IMR-90 (cell line): Measurements from ENCODE around the gene ZSCAN4. TPM values are rescaled to one million over a fixed set of nuclear protein-coding genes. Genes with fewer than 3 reads are reported as not detected.

Source experiments
- ATAC-seq: fragments of 200-7000 bp; cut with Tn5 transposase; 2 replicates; pipeline ENCODE4 v1.9.1; 2020; ENCODE audit warnings: low read depth, mild to moderate bottlenecking, moderate library complexity
- BruUV-seq: library from RNA; stranded (reverse); fragments of 400-500 nt; replicated peaks from 2 replicates; lab custom pipeline; 2021; lab: Mats Ljungman, UMichigan
- CTCF ChIA-PET: fragments of 300-600 bp; formaldehyde crosslinking; extraction: SDS; loops from one replicate; lab custom pipeline; 2021; ENCODE audit warnings: antibody characterized with exemption; lab: Yijun Ruan, JAX
- POLR2A ChIA-PET: fragments of 300-600 bp; sonication (Branson Sonifier 250); formaldehyde crosslinking; loops from one replicate; lab custom pipeline; 2022; ENCODE audit warnings: antibody characterized with exemption; ENCODE audit not compliant: unreplicated experiment; lab: Charles Lee
- DNase-seq: peaks from one replicate; pipeline ENCODE4 v3.0.0; 2013
- H2AFZ ChIP-seq: replicated peaks from 2 replicates; pipeline ENCODE3; 2013; ENCODE audit warnings: low read length, mild to moderate bottlenecking; ENCODE audit not compliant: poor library complexity
- H2AK5ac ChIP-seq: 2 replicates; pipeline ENCODE4 v1.6.1; 2013; ENCODE audit warnings: low read depth, low read length, inconsistent platforms
- H2AK9ac ChIP-seq: replicated peaks from 2 replicates; pipeline ENCODE3; 2013; ENCODE audit warnings: mild to moderate bottlenecking, low read depth, low read length, moderate library complexity; ENCODE audit not compliant: poor library complexity
- H2BK120ac ChIP-seq: 2 replicates; pipeline ENCODE4 v1.6.1; 2013; ENCODE audit warnings: low read depth, low read length, inconsistent platforms
- H2BK15ac ChIP-seq: 3 replicates; pipeline ENCODE4 v1.6.1; 2013; ENCODE audit warnings: low read depth, low read length, inconsistent platforms
- H2BK20ac ChIP-seq: 2 replicates; pipeline ENCODE4 v1.6.1; 2013; ENCODE audit warnings: low read depth, mild to moderate bottlenecking, inconsistent platforms, low read length, moderate library complexity
- H2BK5ac ChIP-seq: 2 replicates; pipeline ENCODE4 v1.6.1; 2013; ENCODE audit warnings: mild to moderate bottlenecking, low read depth, low read length, inconsistent platforms; ENCODE audit not compliant: poor library complexity, severe bottlenecking
- H3K14ac ChIP-seq: replicated peaks from 2 replicates; pipeline ENCODE4 v1.6.1; 2013; ENCODE audit warnings: low read depth, low read length, inconsistent platforms
- H3K18ac ChIP-seq: 2 replicates; pipeline ENCODE4 v1.6.1; 2013; ENCODE audit warnings: low read depth, low read length, control low read depth
- H3K23ac ChIP-seq: 2 replicates; pipeline ENCODE4 v1.6.1; 2013; ENCODE audit warnings: low read depth, low read length, inconsistent platforms
- H3K27ac ChIP-seq: 2 replicates; pipeline ENCODE4 v1.5.1; 2013; ENCODE audit warnings: mild to moderate bottlenecking, control low read depth, low read length; ENCODE audit not compliant: insufficient read depth
- H3K27me3 ChIP-seq: 2 replicates; pipeline ENCODE4 v1.6.1; 2013; ENCODE audit warnings: low read length; ENCODE audit not compliant: control insufficient read depth, insufficient read depth
- H3K36me3 ChIP-seq: 2 replicates; pipeline ENCODE4 v1.6.1; 2013; ENCODE audit warnings: low read length, mixed read lengths; ENCODE audit not compliant: control insufficient read depth, insufficient read depth
- H3K4ac ChIP-seq: 2 replicates; pipeline ENCODE4 v1.6.1; 2013; ENCODE audit warnings: low read depth, low read length, inconsistent platforms
- H3K4me1 ChIP-seq: 2 replicates; pipeline ENCODE4 v1.6.1; 2013; ENCODE audit warnings: low read length, mixed read lengths; ENCODE audit not compliant: control insufficient read depth, insufficient read depth
- H3K4me2 ChIP-seq: 2 replicates; pipeline ENCODE4 v1.6.1; 2013; ENCODE audit warnings: low read depth, mild to moderate bottlenecking, control low read depth, low read length, moderate library complexity
- H3K4me3 ChIP-seq: 2 replicates; pipeline ENCODE4 v1.5.1; 2013; ENCODE audit warnings: low read depth, mild to moderate bottlenecking, control low read depth, low read length, moderate library complexity; ENCODE audit not compliant: insufficient read depth
- H3K56ac ChIP-seq: 2 replicates; pipeline ENCODE4 v1.6.1; 2013; ENCODE audit warnings: low read length, inconsistent platforms; ENCODE audit not compliant: insufficient read depth; ENCODE audit errors: extremely low read depth
- H3K79me1 ChIP-seq, 2 experiments: 2 replicates each; pipeline ENCODE4 v1.6.1; 2013; ENCODE audit warnings: low read length in 2 of 2, inconsistent platforms in 1 of 2, low read depth in 1 of 2
- H3K9ac ChIP-seq: 2 replicates; pipeline ENCODE4 v1.6.1; 2013; ENCODE audit warnings: low read depth, low read length, control low read depth
- H3K9me1 ChIP-seq: 2 replicates; pipeline ENCODE4 v1.6.1; 2013; ENCODE audit warnings: low read length, inconsistent platforms; ENCODE audit not compliant: insufficient read depth
- H3K9me3 ChIP-seq: 2 replicates; pipeline ENCODE4 v1.6.1; 2013; ENCODE audit warnings: low read length; ENCODE audit not compliant: control insufficient read depth, insufficient read depth
- H4K20me1 ChIP-seq: 2 replicates; pipeline ENCODE4 v1.6.1; 2013; ENCODE audit warnings: low read length, inconsistent platforms; ENCODE audit not compliant: insufficient read depth
- H4K5ac ChIP-seq: 2 replicates; pipeline ENCODE4 v1.6.1; 2013; ENCODE audit warnings: mild to moderate bottlenecking, low read depth, low read length, control low read depth
- H4K8ac ChIP-seq, 2 experiments: 2 replicates each; pipeline ENCODE4 v1.6.1; 2013; ENCODE audit warnings: low read depth in 2 of 2, low read length in 2 of 2, control low read depth in 1 of 2, inconsistent platforms in 1 of 2
- H4K91ac ChIP-seq: 2 replicates; pipeline ENCODE4 v1.6.1; 2013; ENCODE audit warnings: low read depth, low read length, inconsistent platforms; ENCODE audit not compliant: insufficient read depth
- BHLHE40 ChIP-seq: fragments of 150-350 bp; IDR thresholded peaks from 2 replicates; pipeline ENCODE4 v1.6.1; 2016; ENCODE audit warnings: mild to moderate bottlenecking, low read depth, low read length
- CEBPB ChIP-seq: IDR thresholded peaks from 2 replicates; pipeline ENCODE4 v1.6.1; 2012; ENCODE audit warnings: low read depth, low read length, improper control_type of control experiment
- CHD1 ChIP-seq: IDR thresholded peaks from 2 replicates; pipeline ENCODE4 v1.6.1; 2012; ENCODE audit warnings: low read depth, low read length, improper control_type of control experiment
- CTCF ChIP-seq: conservative IDR thresholded peaks from 2 replicates; pipeline ENCODE4 v1.5.1; 2012; ENCODE audit warnings: mild to moderate bottlenecking, low read depth, low read length, improper control_type of control experiment
- ELK1 ChIP-seq: fragments of 150-350 bp; IDR thresholded peaks from 2 replicates; pipeline ENCODE4 v1.6.1; 2016; ENCODE audit warnings: low read depth, mild to moderate bottlenecking, low read length, moderate library complexity, borderline replicate concordance
- FOS ChIP-seq: fragments of 150-350 bp; IDR thresholded peaks from 2 replicates; pipeline ENCODE4 v1.6.1; 2016; ENCODE audit warnings: low read depth, low read length
- MAFK ChIP-seq: IDR thresholded peaks from 2 replicates; pipeline ENCODE4 v1.6.1; 2012; ENCODE audit warnings: low read depth, low read length, improper control_type of control experiment
- MAZ ChIP-seq: IDR thresholded peaks from 2 replicates; pipeline ENCODE4 v1.6.1; 2012; ENCODE audit warnings: low read depth, mild to moderate bottlenecking, low read length, improper control_type of control experiment, moderate library complexity, borderline replicate concordance
- MXI1 ChIP-seq: IDR thresholded peaks from 2 replicates; pipeline ENCODE4 v1.6.1; 2012; ENCODE audit warnings: low read depth, mild to moderate bottlenecking, low read length, moderate library complexity, borderline replicate concordance
- NFE2L2 ChIP-seq: fragments of 150-350 bp; IDR thresholded peaks from 2 replicates; pipeline ENCODE4 v1.6.1; 2016; ENCODE audit warnings: low read depth, mild to moderate bottlenecking, low read length
- POLR2A ChIP-seq: IDR thresholded peaks from 2 replicates; pipeline ENCODE4 v1.6.1; 2012; ENCODE audit warnings: mild to moderate bottlenecking, low read depth, low read length
- RAD21 ChIP-seq: IDR thresholded peaks from 2 replicates; pipeline ENCODE4 v1.6.1; 2012; ENCODE audit warnings: low read length, improper control_type of control experiment
- RCOR1 ChIP-seq: IDR thresholded peaks from 2 replicates; pipeline ENCODE4 v1.6.1; 2012; ENCODE audit warnings: mild to moderate bottlenecking, low read length, improper control_type of control experiment; ENCODE audit not compliant: insufficient replicate concordance
- RFX5 ChIP-seq: IDR thresholded peaks from 2 replicates; pipeline ENCODE4 v1.8.0; 2012; ENCODE audit warnings: low read depth, mild to moderate bottlenecking, low read length, moderate library complexity
- SMC3 ChIP-seq: fragments of 150-350 bp; IDR thresholded peaks from 2 replicates; pipeline ENCODE4 v1.6.1; 2016; ENCODE audit warnings: low read depth, mild to moderate bottlenecking, antibody characterized with exemption, low read length, moderate library complexity
- WGBS, 2 experiments: methylation state at CpG; one replicate each; pipeline versions ENCODE4 v1.1.5 to v1.1.7; 2013; ENCODE audit warnings: missing lambda C conversion rate in 2 of 2; ENCODE audit not compliant: insufficient read length in 1 of 2; ENCODE audit errors: extremely low coverage in 2 of 2; 5-methylcytosine and 5-hydroxymethylcytosine counted together
- dilution Hi-C: fragments of 300-500 bp; cut with HindIII; formaldehyde crosslinking; loops from one replicate; pipeline ENCODE4 v1.14.3; 2018; ENCODE audit warnings: low sequenced_read_pairs; ENCODE audit not compliant: unreplicated experiment
- in situ Hi-C: fragments of 300-500 bp; cut with MboI; formaldehyde crosslinking; loops from 3 replicates; pipeline ENCODE4 v1.14.3; 2019; ENCODE audit warnings: low sequenced_read_pairs, inconsistent platforms, mixed read lengths
- intact Hi-C: fragments of 100-400 bp; cut with micrococcal nuclease; formaldehyde crosslinking; loops from 2 replicates; pipeline ENCODE4 v1.10.0; 2022
- polyA plus RNA-seq, 3 experiments: library from polyadenylated mRNA; depleted of rRNA; stranded (reverse); fragments of >200 nt; gene quantifications; 2 replicates each; pipeline ENCODE4 v1.2.3, GENCODE V29; 2012; ENCODE audit warnings: low replicate concordance in 1 of 3
- total RNA-seq: library from RNA; depleted of rRNA; stranded (reverse); fragments of >200 nt; gene quantifications from 2 replicates; pipeline ENCODE4 v1.2.3, GENCODE V29; 2012
- TF ChIP-seq, protein P1 (sequence below): fragments of 150-350 bp; IDR thresholded peaks from 2 replicates; pipeline ENCODE4 v1.6.1; 2017; ENCODE audit warnings: mild to moderate bottlenecking, antibody characterized with exemption, low read length, low read depth

ZSCAN4 gene
- total and polyA plus RNA-seq, 2 of the 4 experiments (the other 2 are of a cell fraction), result not detected

DNA sequence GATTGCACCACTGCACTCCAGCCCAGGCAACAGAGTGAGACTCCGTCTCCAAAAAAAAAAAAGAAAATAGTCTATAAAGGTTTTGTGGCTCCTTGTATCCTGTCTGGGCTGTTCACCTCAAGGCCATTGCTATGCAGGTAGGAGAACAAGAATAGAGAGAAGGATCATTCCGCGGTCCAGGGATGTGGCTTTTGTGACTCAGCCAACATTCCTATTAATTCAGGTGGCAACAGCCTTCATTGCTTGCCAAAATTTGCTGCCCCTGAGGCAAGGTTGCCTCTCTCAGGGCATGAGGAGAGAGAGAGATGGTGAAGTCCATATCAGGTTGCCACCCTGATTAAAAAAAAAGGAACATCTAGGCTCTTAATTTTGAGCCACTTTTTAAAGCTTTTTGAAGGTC lies 21.0 kb downstream of the ZSCAN4 start:
- intact Hi-C loops, result no loop called here
- TF ChIP-seq, protein P1, sequence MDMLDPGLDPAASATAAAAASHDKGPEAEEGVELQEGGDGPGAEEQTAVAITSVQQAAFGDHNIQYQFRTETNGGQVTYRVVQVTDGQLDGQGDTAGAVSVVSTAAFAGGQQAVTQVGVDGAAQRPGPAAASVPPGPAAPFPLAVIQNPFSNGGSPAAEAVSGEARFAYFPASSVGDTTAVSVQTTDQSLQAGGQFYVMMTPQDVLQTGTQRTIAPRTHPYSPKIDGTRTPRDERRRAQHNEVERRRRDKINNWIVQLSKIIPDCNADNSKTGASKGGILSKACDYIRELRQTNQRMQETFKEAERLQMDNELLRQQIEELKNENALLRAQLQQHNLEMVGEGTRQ, result no peak
- TF ChIP-seq CEBPB (no peak), RCOR1 (no peak), BHLHE40 (no peak), MAFK (no peak), FOS (no peak), NFE2L2 (no peak), SMC3 (no peak), MXI1 (no peak), CHD1 (no peak), ELK1 (no peak), RFX5 (no peak), MAZ (no peak), RAD21 (no peak), POLR2A (no peak), CTCF (no peak)
- Histone ChIP-seq H2BK20ac (no peak overlapping the region), H3K4me3 (no peak overlapping the region), H3K4me1 (no peaks in the 10 kb centered on the region), H3K4ac (no peak overlapping the region), H3K9me1 (no peaks in the 10 kb centered on the region), H3K4me2 (no peak overlapping the region), H4K20me1 (no peaks in the 10 kb centered on the region), H2BK15ac (no peak overlapping the region), H4K5ac (no peak overlapping the region), H4K91ac (no peak overlapping the region), H2BK5ac (no peak overlapping the region), H3K56ac (no peak overlapping the region), H3K18ac (no peak overlapping the region), H4K8ac (no peak overlapping the region), H3K9ac (no peak overlapping the region), H2AFZ (no peak overlapping the region), H3K14ac (no peak overlapping the region), H2BK120ac (no peak overlapping the region), H3K27me3 (no peaks in the 10 kb centered on the region), H3K9me3 (peaks cover 71% of the 10 kb centered on the region), H3K36me3 (peaks cover 50% of the 10 kb centered on the region), H3K79me1 (peaks cover 42 to 47% of the 10 kb centered on the region in 2 experiments), H3K23ac (no peak overlapping the region), H3K27ac (no peak overlapping the region), H2AK5ac (no peak overlapping the region), H2AK9ac (no peak overlapping the region)
- DNase-seq (no peak), ATAC-seq (no peak)
- in situ Hi-C loops, result no loop called here
- CTCF ChIA-PET, result no interaction called here
- dilution Hi-C loops, result no loop called here
- POLR2A ChIA-PET, result no interaction called here
- BruUV-seq, result no TSS peak
- no CpG with 5 or more reads among the region's 3 CpGs for WGBS, 2 experiments
